Ovary (tissue), 3 donors: ENCODE results near the gene MPRIP.

ENCODE experiments used
- POLR2A ChIP-seq: fragments of 450-650 bp; IDR thresholded peaks from one replicate; pipeline ENCODE4 v1.6.1; 2017; ENCODE audit warnings: antibody characterized with exemption, mild to moderate bottlenecking, moderate library complexity
- TF ChIP-seq, protein P1 (sequence below), 3 donors: fragments of 450-650 bp in 2 of 3; fragments of 200-600 bp in 1 of 3; IDR thresholded peaks; one replicate each; pipeline versions ENCODE4 v1.5.1 to v1.8.0; 2016 to 2022; ENCODE audit warnings: antibody characterized with exemption in 3 of 3, mild to moderate bottlenecking in 1 of 3
- donor health status: DM: no; HTN: no; CAD: no.

DNA sequence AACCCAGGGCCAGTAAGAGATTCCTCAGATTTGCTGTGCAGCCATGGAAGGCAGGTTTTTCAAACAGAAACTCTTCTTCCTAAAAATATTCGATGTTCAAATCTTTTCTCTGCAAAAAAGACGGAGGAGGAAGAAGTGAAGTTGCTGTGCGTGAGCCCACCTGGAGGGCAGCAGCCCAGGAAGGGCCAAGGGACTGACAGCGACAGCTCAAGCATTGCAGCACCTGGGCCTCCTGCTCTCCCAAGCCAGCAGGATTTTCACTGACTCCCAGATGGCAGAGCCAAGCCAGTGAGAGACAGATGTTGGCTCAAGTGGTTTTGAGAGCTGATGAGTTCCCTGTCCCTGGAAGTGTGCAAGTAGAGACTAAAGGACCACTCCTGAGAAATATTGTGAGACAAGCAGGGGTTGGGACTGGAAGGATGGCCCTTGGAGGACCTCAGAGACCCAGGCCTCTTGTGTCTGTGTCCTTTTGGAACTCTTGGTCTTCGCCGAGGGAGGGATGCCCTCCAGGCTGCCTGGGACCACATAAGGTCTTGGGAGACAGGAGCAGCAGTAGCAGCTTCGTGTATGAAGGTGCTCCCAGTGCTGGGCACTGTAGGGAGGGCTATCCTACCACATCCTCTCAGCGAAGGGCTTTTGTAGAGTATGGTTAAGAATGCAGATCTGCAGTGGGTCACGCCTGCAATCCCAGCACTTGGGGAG is 41.0 kb upstream of the MPRIP start:
- no peak for TF ChIP-seq POLR2A
- TF ChIP-seq, protein P1, sequence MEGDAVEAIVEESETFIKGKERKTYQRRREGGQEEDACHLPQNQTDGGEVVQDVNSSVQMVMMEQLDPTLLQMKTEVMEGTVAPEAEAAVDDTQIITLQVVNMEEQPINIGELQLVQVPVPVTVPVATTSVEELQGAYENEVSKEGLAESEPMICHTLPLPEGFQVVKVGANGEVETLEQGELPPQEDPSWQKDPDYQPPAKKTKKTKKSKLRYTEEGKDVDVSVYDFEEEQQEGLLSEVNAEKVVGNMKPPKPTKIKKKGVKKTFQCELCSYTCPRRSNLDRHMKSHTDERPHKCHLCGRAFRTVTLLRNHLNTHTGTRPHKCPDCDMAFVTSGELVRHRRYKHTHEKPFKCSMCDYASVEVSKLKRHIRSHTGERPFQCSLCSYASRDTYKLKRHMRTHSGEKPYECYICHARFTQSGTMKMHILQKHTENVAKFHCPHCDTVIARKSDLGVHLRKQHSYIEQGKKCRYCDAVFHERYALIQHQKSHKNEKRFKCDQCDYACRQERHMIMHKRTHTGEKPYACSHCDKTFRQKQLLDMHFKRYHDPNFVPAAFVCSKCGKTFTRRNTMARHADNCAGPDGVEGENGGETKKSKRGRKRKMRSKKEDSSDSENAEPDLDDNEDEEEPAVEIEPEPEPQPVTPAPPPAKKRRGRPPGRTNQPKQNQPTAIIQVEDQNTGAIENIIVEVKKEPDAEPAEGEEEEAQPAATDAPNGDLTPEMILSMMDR (IDR thresholded peaks at IDR 0.05) = no peak
